Astrocyte (in vitro differentiated cells and primary cell): ENCODE measurements around the gene ZNF462. TPM values are rescaled to one million over a fixed set of nuclear protein-coding genes. Genes with fewer than 3 reads are reported as not detected.

Experiments used
- DNase-seq: peaks from one replicate; pipeline ENCODE4 v3.0.0-alpha.2; 2010; ENCODE audit warnings: low read depth
- FAIRE-seq: peaks from 2 replicates; lab custom pipeline; 2011; peaks lifted over from hg19 to GRCh38; lab: Jason Lieb, UNC
- H2AFZ ChIP-seq: 2 replicates; pipeline ENCODE4 v1.6.0; 2012; ENCODE audit warnings: low read depth, low read length, inconsistent platforms
- H3K27ac ChIP-seq: 2 replicates; pipeline ENCODE4 v1.5.1; 2011; ENCODE audit warnings: low read depth, low read length, inconsistent platforms
- H3K27me3 ChIP-seq: 2 replicates; pipeline ENCODE4 v1.6.0; 2011; ENCODE audit warnings: low read length, inconsistent platforms; ENCODE audit not compliant: insufficient read depth
- H3K36me3 ChIP-seq: 2 replicates; pipeline ENCODE4 v1.5.1; 2011; ENCODE audit warnings: low read length, inconsistent platforms; ENCODE audit not compliant: insufficient read depth
- H3K4me1 ChIP-seq: 2 replicates; pipeline ENCODE4 v1.5.1; 2011; ENCODE audit warnings: low read length, inconsistent platforms; ENCODE audit not compliant: insufficient read depth
- H3K4me2 ChIP-seq: 2 replicates; pipeline ENCODE4 v1.6.0; 2012; ENCODE audit warnings: low read length, inconsistent platforms
- H3K4me3 ChIP-seq: 2 replicates; pipeline ENCODE4 v1.5.1; 2011; ENCODE audit warnings: low read depth, mild to moderate bottlenecking, low read length, inconsistent platforms; ENCODE audit not compliant: insufficient read depth
- H3K79me2 ChIP-seq: 2 replicates; pipeline ENCODE4 v1.6.0; 2012; ENCODE audit warnings: mild to moderate bottlenecking, low read length, inconsistent platforms; ENCODE audit not compliant: insufficient read depth
- H3K9ac ChIP-seq: 2 replicates; pipeline ENCODE4 v1.6.0; 2012; ENCODE audit warnings: mild to moderate bottlenecking, low read length, inconsistent platforms
- H3K9me3 ChIP-seq: 2 replicates; pipeline ENCODE4 v1.5.1; 2012; ENCODE audit warnings: low read depth, mild to moderate bottlenecking, low read length, inconsistent platforms; ENCODE audit not compliant: insufficient read depth
- H4K20me1 ChIP-seq: 2 replicates; pipeline ENCODE4 v1.6.0; 2012; ENCODE audit warnings: low read length, inconsistent platforms; ENCODE audit not compliant: insufficient read depth
- H3K27ac Mint-ChIP-seq: one replicate; pipeline ENCODE4 v1.8.0; 2021; ENCODE audit warnings: mild to moderate bottlenecking, mixed read lengths; ENCODE audit not compliant: unreplicated experiment
- H3K27me3 Mint-ChIP-seq: one replicate; pipeline ENCODE4 v1.8.0; 2021; ENCODE audit warnings: low read depth, mixed read lengths; ENCODE audit not compliant: unreplicated experiment
- H3K36me3 Mint-ChIP-seq: one replicate; pipeline ENCODE4 v1.8.0; 2021; ENCODE audit warnings: low read depth, mixed read lengths; ENCODE audit not compliant: unreplicated experiment
- H3K4me1 Mint-ChIP-seq: one replicate; pipeline ENCODE4 v1.8.0; 2021; ENCODE audit warnings: low read depth, mixed read lengths; ENCODE audit not compliant: unreplicated experiment
- H3K4me3 Mint-ChIP-seq: one replicate; pipeline ENCODE4 v1.8.0; 2021; ENCODE audit warnings: mild to moderate bottlenecking, moderate library complexity, mixed read lengths; ENCODE audit not compliant: unreplicated experiment
- H3K9me3 Mint-ChIP-seq: one replicate; pipeline ENCODE4 v1.8.0; 2021; ENCODE audit warnings: mild to moderate bottlenecking, mixed read lengths; ENCODE audit not compliant: unreplicated experiment
- CTCF ChIP-seq: IDR thresholded peaks from 2 replicates; pipeline ENCODE4 v1.5.1; 2011; ENCODE audit warnings: low read depth, mild to moderate bottlenecking, inconsistent platforms, low read length, moderate library complexity; ENCODE audit not compliant: insufficient read depth
- EZH2 ChIP-seq: IDR thresholded peaks from 2 replicates; pipeline ENCODE4 v1.6.1; 2012; ENCODE audit warnings: mild to moderate bottlenecking, low read length, inconsistent platforms; ENCODE audit not compliant: insufficient read depth
- total RNA-seq: library from RNA; stranded (reverse); gene quantifications from 2 replicates; pipeline ENCODE4 v1.2.1, GENCODE V29; 2021

The ZNF462 gene
- total RNA-seq, 1 donor from 2014 or later = 126 TPM

- Mint-ChIP-seq H3K27ac (no peak overlapping the region), H3K9me3 (peaks cover 10% of the 10 kb centered on the region)
These were observed 34.0 kb upstream of the ZNF462 start for GRCh38 chr9:106828965-106829364.

GRCh38 chr9:106829666-106830408, 33.1 kb upstream of the ZNF462 start:
- Histone ChIP-seq H2AFZ (no peak overlapping the region), H4K20me1 (no peaks in the 10 kb centered on the region), H3K4me1 (no peaks in the 10 kb centered on the region), H3K27me3 (no peaks in the 10 kb centered on the region), H3K4me2 (no peak overlapping the region), H3K9me3 (no peaks in the 10 kb centered on the region), H3K9ac (no peak overlapping the region), H3K27ac (no peak overlapping the region), H3K36me3 (no peaks in the 10 kb centered on the region), H3K79me2 (no peaks in the 10 kb centered on the region), H3K4me3 (no peak overlapping the region)
- no peak for TF ChIP-seq EZH2
- TF ChIP-seq CTCF = no peak
- peaks cover 22% of the 10 kb centered on the region for H3K4me1 Mint-ChIP-seq
- no peak overlapping the region for H3K4me3 Mint-ChIP-seq
- no peaks in the 10 kb centered on the region for H3K27me3 Mint-ChIP-seq
- H3K27ac Mint-ChIP-seq = peak overlapping the region; percentile 22
- no peaks in the 10 kb centered on the region for H3K36me3 Mint-ChIP-seq
- no peak for FAIRE-seq
- peaks cover 10% of the 10 kb centered on the region for H3K9me3 Mint-ChIP-seq
- DNase-seq = no peak

More at GRCh38 chr9:106828965-106829364, 34.0 kb upstream of the ZNF462 start:
- H3K9me3 ChIP-seq = no peaks in the 10 kb centered on the region
- Mint-ChIP-seq H3K4me1 (peaks cover 22% of the 10 kb centered on the region), H3K36me3 (no peaks in the 10 kb centered on the region), H3K4me3 (no peak overlapping the region), H3K27me3 (no peaks in the 10 kb centered on the region)
- no peak overlapping the region for H3K4me3 ChIP-seq
- H2AFZ ChIP-seq = no peak overlapping the region
- no peak overlapping the region for H3K9ac ChIP-seq
- no peak for FAIRE-seq
- H3K27me3 ChIP-seq = no peaks in the 10 kb centered on the region
- H3K79me2 ChIP-seq = no peaks in the 10 kb centered on the region
- TF ChIP-seq CTCF (no peak), EZH2 (no peak)
- H3K36me3 ChIP-seq = no peaks in the 10 kb centered on the region
- DNase-seq = no peak
- no peaks in the 10 kb centered on the region for H4K20me1 ChIP-seq
- no peaks in the 10 kb centered on the region for H3K4me1 ChIP-seq
- H3K27ac ChIP-seq = no peak overlapping the region
- no peak overlapping the region for H3K4me2 ChIP-seq

- no peaks in the 10 kb centered on the region for H3K27me3 ChIP-seq
- H3K36me3 ChIP-seq = no peaks in the 10 kb centered on the region
- FAIRE-seq (no peak), DNase-seq (peak; percentile 11)
- no peaks in the 10 kb centered on the region for H3K36me3 Mint-ChIP-seq
- H2AFZ ChIP-seq = no peak overlapping the region
- H3K4me3 Mint-ChIP-seq = no peak overlapping the region
- peaks cover 22% of the 10 kb centered on the region for H3K4me1 Mint-ChIP-seq
- no peaks in the 10 kb centered on the region for H3K27me3 Mint-ChIP-seq
- H3K4me1 ChIP-seq = no peaks in the 10 kb centered on the region
- peak overlapping the region; percentile 22 for H3K27ac Mint-ChIP-seq
- H3K9me3 ChIP-seq = no peaks in the 10 kb centered on the region
- TF ChIP-seq EZH2 (no peak), CTCF (no peak)
- no peaks in the 10 kb centered on the region for H4K20me1 ChIP-seq
- no peak overlapping the region for H3K4me3 ChIP-seq
- no peaks in the 10 kb centered on the region for H3K79me2 ChIP-seq
- H3K9me3 Mint-ChIP-seq = peaks cover 10% of the 10 kb centered on the region
- no peak overlapping the region for H3K9ac ChIP-seq
- H3K27ac ChIP-seq = no peak overlapping the region
- no peak overlapping the region for H3K4me2 ChIP-seq
These were observed 32.3 kb upstream of the ZNF462 start for GRCh38 chr9:106830527-106831150.
